HCT116 (cell line): ENCODE data around the gene CXCL1. TPM values are rescaled to one million over a fixed set of nuclear protein-coding genes. Genes with fewer than 3 reads are reported as not detected.

Source experiments
- ATAC-seq: fragments of 200-7000 bp; cut with Tn5 transposase; 2 replicates; pipeline ENCODE4 v1.9.1; 2020; ENCODE audit warnings: mild to moderate bottlenecking, moderate library complexity
- BruUV-seq: library from RNA; stranded (reverse); fragments of 400-500 nt; replicated peaks from 2 replicates; lab custom pipeline; 2021; lab: Mats Ljungman, UMichigan
- CTCF ChIA-PET: fragments of 300-600 bp; sonication (Branson Sonifier 250); formaldehyde crosslinking; loops from one replicate; lab custom pipeline; 2021; ENCODE audit warnings: antibody characterized with exemption; lab: Charles Lee
- POLR2A ChIA-PET: fragments of 300-600, 350-600 bp; sonication (Branson Sonifier 250); formaldehyde crosslinking; loops from one replicate; lab custom pipeline; 2021; ENCODE audit warnings: antibody characterized with exemption; lab: Charles Lee
- RAD21 ChIA-PET, 2 experiments: fragments of 300-600 bp; sonication (Branson Sonifier 250); formaldehyde crosslinking; loops; one replicate each; lab custom pipeline; 2023; ENCODE audit warnings: low total read pairs in 2 of 2; ENCODE audit not compliant: uncharacterized antibody in 2 of 2, unreplicated experiment in 2 of 2, low non-redundant PET in 1 of 2; lab: Charles Lee
- DNase-seq: peaks from one replicate; pipeline ENCODE4 v3.0.0-alpha.2; 2010; ENCODE audit warnings: low read depth, low spot score
- H2AFZ ChIP-seq: fragments of 200-600 bp; shearing (Covaris generic), sonication (generic); 2 replicates; pipeline ENCODE4 v1.6.1; 2017; ENCODE audit warnings: low read depth, mixed run types, mixed read lengths, antibody characterized with exemption, low read length; ENCODE audit not compliant: poor library complexity, severe bottlenecking
- H3K27ac ChIP-seq: 2 replicates; pipeline ENCODE4 v1.5.1; 2012; ENCODE audit warnings: low read depth, low read length
- H3K27me3 ChIP-seq: fragments of 200-600 bp; sonication (generic); 2 replicates; pipeline ENCODE4 v1.6.1; 2016; ENCODE audit warnings: mixed run types, low read length, mixed read lengths; ENCODE audit not compliant: insufficient read depth
- H3K36me3 ChIP-seq, 2 experiments: fragments of 200-500 bp in 1 of 2; fragments of 200-600 bp in 1 of 2; sonication (Bioruptor generic) in 1 of 2; sonication (generic) in 1 of 2; 2 replicates each; pipeline versions ENCODE4 v1.5.1 to v1.6.1; 2014 to 2016; ENCODE audit warnings: low read length in 2 of 2, inconsistent platforms in 1 of 2, mixed read lengths in 1 of 2, mixed run types in 1 of 2; ENCODE audit not compliant: insufficient read depth in 2 of 2, control insufficient read depth in 1 of 2
- H3K4me1 ChIP-seq, 2 experiments: fragments of 200-600 bp in 1 of 2; sonication (generic) in 1 of 2; 2 replicates each; pipeline versions ENCODE4 v1.5.1 to v1.6.1; 2012 to 2017; ENCODE audit warnings: low read length in 2 of 2, inconsistent platforms in 1 of 2, mild to moderate bottlenecking in 1 of 2, mixed read lengths in 1 of 2, mixed run types in 1 of 2, moderate library complexity in 1 of 2; ENCODE audit not compliant: insufficient read depth in 2 of 2, control insufficient read depth in 1 of 2
- H3K4me2 ChIP-seq: fragments of 200-600 bp; sonication (generic); 2 replicates; pipeline ENCODE4 v1.6.1; 2017; ENCODE audit warnings: mixed run types, low read length, mixed read lengths
- H3K4me3 ChIP-seq, 2 experiments: fragments of 200-600 bp in 1 of 2; sonication (generic) in 1 of 2; replicated peaks in 1 of 2; 2 replicates each; pipeline ENCODE4 v1.5.1; 2011 to 2016; ENCODE audit warnings: low read length in 2 of 2, control low read depth in 1 of 2, low read depth in 1 of 2, mild to moderate bottlenecking in 1 of 2, mixed read lengths in 1 of 2, mixed run types in 1 of 2
- H3K79me2 ChIP-seq: fragments of 200-600 bp; sonication (generic); 2 replicates; pipeline ENCODE4 v1.6.1; 2017; ENCODE audit warnings: mild to moderate bottlenecking, mixed run types, low read length, moderate library complexity, mixed read lengths; ENCODE audit not compliant: insufficient read depth
- H3K9ac ChIP-seq: fragments of 200-600 bp; sonication (generic); 2 replicates; pipeline ENCODE4 v1.6.1; 2016; ENCODE audit warnings: low read length, mixed read lengths
- H3K9me2 ChIP-seq: fragments of 200-600 bp; sonication (generic), shearing (Covaris generic); 2 replicates; pipeline ENCODE4 v1.6.1; 2017; ENCODE audit warnings: mixed run types, mild to moderate bottlenecking, moderate library complexity; ENCODE audit not compliant: insufficient read depth
- H3K9me3 ChIP-seq, 2 experiments: fragments of 200-500 bp in 1 of 2; fragments of 200-600 bp in 1 of 2; sonication (Bioruptor generic) in 1 of 2; sonication (generic) in 1 of 2; 2 replicates each; pipeline ENCODE4 v1.6.1; 2014 to 2017; ENCODE audit warnings: low read length in 2 of 2, mixed read lengths in 2 of 2, inconsistent platforms in 1 of 2, low read depth in 1 of 2, mild to moderate bottlenecking in 1 of 2, mixed run types in 1 of 2, moderate library complexity in 1 of 2; ENCODE audit not compliant: control insufficient read depth in 1 of 2, insufficient read depth in 1 of 2
- H4K20me1 ChIP-seq: fragments of 200-600 bp; sonication (generic), shearing (Covaris generic); 2 replicates; pipeline ENCODE4 v1.6.1; 2017; ENCODE audit warnings: mixed run types, mild to moderate bottlenecking, moderate library complexity; ENCODE audit not compliant: insufficient read depth
- ATF3 ChIP-seq: IDR thresholded peaks from 2 replicates; pipeline ENCODE4 v1.6.1; 2012
- CEBPB ChIP-seq: IDR thresholded peaks from 2 replicates; pipeline ENCODE4 v1.6.1; 2012; ENCODE audit warnings: low read depth
- CTCF ChIP-seq, 3 experiments: fragments of 200-600 bp in 1 of 3; sonication (generic) in 1 of 3; IDR thresholded peaks in 2 of 3; conservative IDR thresholded peaks in 1 of 3; 2 replicates each; pipeline ENCODE4 v1.5.1; 2012 to 2017; ENCODE audit warnings: low read depth in 2 of 3, low read length in 2 of 3, antibody characterized with exemption in 1 of 3, borderline replicate concordance in 1 of 3, control low read depth in 1 of 3, mild to moderate bottlenecking in 1 of 3, mixed read lengths in 1 of 3, mixed run types in 1 of 3, moderate library complexity in 1 of 3; ENCODE audit not compliant: insufficient read depth in 1 of 3
- EZH2phosphoT487 ChIP-seq: fragments of 200-600 bp; IDR thresholded peaks from 2 replicates; pipeline ENCODE4 v1.6.1; 2018; ENCODE audit warnings: antibody characterized with exemption, borderline replicate concordance
- FOSL1 ChIP-seq: IDR thresholded peaks from 2 replicates; pipeline ENCODE4 v1.6.1; 2012; ENCODE audit warnings: low read depth
- MAX ChIP-seq: IDR thresholded peaks from 2 replicates; pipeline ENCODE4 v1.6.1; 2012
- RAD21 ChIP-seq: IDR thresholded peaks from 2 replicates; pipeline ENCODE4 v1.6.1; 2012; ENCODE audit warnings: low read depth, mild to moderate bottlenecking
- SIN3A ChIP-seq: IDR thresholded peaks from 2 replicates; pipeline ENCODE4 v1.6.1; 2012; ENCODE audit warnings: low read depth
- TCF7L2 ChIP-seq: IDR thresholded peaks from 2 replicates; pipeline ENCODE4 v1.7.0; 2011; ENCODE audit warnings: borderline replicate concordance, inconsistent platforms; ENCODE audit not compliant: insufficient read depth, insufficient read length; ENCODE audit errors: extremely low read depth
- intact Hi-C: fragments of 100-400 bp; cut with micrococcal nuclease; formaldehyde crosslinking; loops from 2 replicates; pipeline ENCODE4 v1.10.0; 2022
- total RNA-seq: library from RNA; stranded (reverse); gene quantifications from one replicate; pipeline ENCODE4 v1.2.1, GENCODE V29; 2021; ENCODE audit not compliant: unreplicated experiment

The CXCL1 gene
- total RNA-seq, 1 experiment from 2014 or later, result 2.5 TPM

- TF ChIP-seq MAX (no peak), CTCF (IDR thresholded peaks at IDR 0.05 in 2 of 3, conservative IDR thresholded peaks at IDR 0.05 in 1 of 3; ENCODE audit: borderline replicate concordance in 1 of 3, insufficient read depth in 1 of 3, low read depth in 2 of 3, low read length in 2 of 3) (no peak)
Measured at GRCh38 chr4:73855406-73855805, 13.8 kb upstream of the CXCL1 start (continued).

- Histone ChIP-seq H3K79me2 (no peaks in the 10 kb centered on the region), H3K9ac (no peak overlapping the region), H3K4me2 (no peak overlapping the region), H2AFZ (no peak overlapping the region), H3K9me2 (no peaks in the 10 kb centered on the region), H3K9me3 (no peaks in the 10 kb centered on the region), H3K4me1 (no peaks in the 10 kb centered on the region), H3K27me3 (no peaks in the 10 kb centered on the region), H3K27ac (no peak overlapping the region), H4K20me1 (no peaks in the 10 kb centered on the region), H3K36me3 (no peaks in the 10 kb centered on the region), H3K4me3 (no peak overlapping the region)
- BruUV-seq, result no TSS peak
- CTCF ChIA-PET, result interaction anchor here (0.8 kb wide), 1 partner anchor 11 kb away, joined by 3 read pairs; no protein-coding TSS in a partner anchor
- no peak for TF ChIP-seq ATF3
- RAD21 ChIA-PET, result no interaction called here
- POLR2A ChIA-PET, result no interaction called here
- DNase-seq (no peak), ATAC-seq (no peak)
- intact Hi-C loops, result no loop called here
Measured at GRCh38 chr4:73856518-73856917, 12.7 kb upstream of the CXCL1 start.

- no peaks in the 10 kb centered on the region for H3K9me2 ChIP-seq
- TF ChIP-seq FOSL1 (no peak), RAD21 (no peak), CEBPB (no peak), CTCF (IDR thresholded peaks at IDR 0.05 in 2 of 3, conservative IDR thresholded peaks at IDR 0.05 in 1 of 3; ENCODE audit: borderline replicate concordance in 1 of 3, insufficient read depth in 1 of 3, low read depth in 2 of 3, low read length in 2 of 3) (no peak), EZH2phosphoT487 (no peak), TCF7L2 (no peak), SIN3A (no peak)
- H3K4me2 ChIP-seq, result no peak overlapping the region
- no peak overlapping the region for H3K9ac ChIP-seq
- H3K79me2 ChIP-seq, result no peaks in the 10 kb centered on the region
- H3K9me3 ChIP-seq, result no peaks in the 10 kb centered on the region
- no peaks in the 10 kb centered on the region for H3K36me3 ChIP-seq
- intact Hi-C loops, result loop anchor here (10.0 kb wide), 1 partner anchor 515 kb away; no protein-coding TSS in a partner anchor
- H2AFZ ChIP-seq, result no peak overlapping the region
- no peaks in the 10 kb centered on the region for H3K27me3 ChIP-seq
- no TSS peak for BruUV-seq
- ATAC-seq (no peak), DNase-seq (no peak)
- no peak overlapping the region for H3K4me3 ChIP-seq
- ChIA-PET CTCF (interaction anchor here (1.0 kb wide), 1 partner anchor 9 kb away, joined by 4 read pairs; the partner anchor contains the start of gene CXCL1), RAD21 (no interaction called here), POLR2A (no interaction called here)
- no peaks in the 10 kb centered on the region for H3K4me1 ChIP-seq
- no peak overlapping the region for H3K27ac ChIP-seq
- H4K20me1 ChIP-seq, result no peaks in the 10 kb centered on the region
Measured at GRCh38 chr4:73859614-73860088, 9.5 kb upstream of the CXCL1 start.
